Neural cell (in vitro differentiated cells): Measurements from ENCODE around the gene RPL18.
A peak's percentile ranks its signal among the peaks of the same experiment; 100 is the strongest.

Experiments used
- EZH2 ChIP-seq: fragments of 200-600, 300-800 bp; shearing (Covaris generic), sonication (generic); IDR thresholded peaks from 2 replicates; pipeline ENCODE4 v1.6.1; 2014; ENCODE audit warnings: antibody characterized with exemption, low read length, borderline replicate concordance, mild to moderate bottlenecking; ENCODE audit not compliant: insufficient read depth, poor library complexity, severe bottlenecking
- MXI1 ChIP-seq: fragments of 450-650 bp; conservative IDR thresholded peaks from 2 replicates; pipeline ENCODE4 v1.6.1; 2014; ENCODE audit warnings: antibody characterized with exemption, mild to moderate bottlenecking; ENCODE audit not compliant: poor library complexity, severe bottlenecking
- POLR2AphosphoS5 ChIP-seq: IDR thresholded peaks from 2 replicates; pipeline ENCODE4 v1.6.1; 2012
- RAD21 ChIP-seq: fragments of 450-650 bp; conservative IDR thresholded peaks from 2 replicates; pipeline ENCODE4 v1.6.1; 2014; ENCODE audit warnings: antibody characterized with exemption, mild to moderate bottlenecking, moderate library complexity
- REST ChIP-seq: IDR thresholded peaks from 2 replicates; pipeline ENCODE4 v1.6.1; 2012; ENCODE audit warnings: borderline replicate concordance
- SMC3 ChIP-seq: fragments of 450-650 bp; conservative IDR thresholded peaks from 2 replicates; pipeline ENCODE4 v1.6.1; 2014; ENCODE audit warnings: antibody characterized with exemption, mild to moderate bottlenecking, moderate library complexity; ENCODE audit not compliant: poor library complexity
- TAF1 ChIP-seq: IDR thresholded peaks from 2 replicates; pipeline ENCODE4 v1.6.1; 2012; ENCODE audit warnings: low read depth
- TF ChIP-seq, protein P1 (sequence below): fragments of 450-650 bp; IDR thresholded peaks from 2 replicates; pipeline ENCODE4 v1.5.1; 2014; ENCODE audit warnings: antibody characterized with exemption, mild to moderate bottlenecking, moderate library complexity; ENCODE audit not compliant: poor library complexity, severe bottlenecking

DNA sequence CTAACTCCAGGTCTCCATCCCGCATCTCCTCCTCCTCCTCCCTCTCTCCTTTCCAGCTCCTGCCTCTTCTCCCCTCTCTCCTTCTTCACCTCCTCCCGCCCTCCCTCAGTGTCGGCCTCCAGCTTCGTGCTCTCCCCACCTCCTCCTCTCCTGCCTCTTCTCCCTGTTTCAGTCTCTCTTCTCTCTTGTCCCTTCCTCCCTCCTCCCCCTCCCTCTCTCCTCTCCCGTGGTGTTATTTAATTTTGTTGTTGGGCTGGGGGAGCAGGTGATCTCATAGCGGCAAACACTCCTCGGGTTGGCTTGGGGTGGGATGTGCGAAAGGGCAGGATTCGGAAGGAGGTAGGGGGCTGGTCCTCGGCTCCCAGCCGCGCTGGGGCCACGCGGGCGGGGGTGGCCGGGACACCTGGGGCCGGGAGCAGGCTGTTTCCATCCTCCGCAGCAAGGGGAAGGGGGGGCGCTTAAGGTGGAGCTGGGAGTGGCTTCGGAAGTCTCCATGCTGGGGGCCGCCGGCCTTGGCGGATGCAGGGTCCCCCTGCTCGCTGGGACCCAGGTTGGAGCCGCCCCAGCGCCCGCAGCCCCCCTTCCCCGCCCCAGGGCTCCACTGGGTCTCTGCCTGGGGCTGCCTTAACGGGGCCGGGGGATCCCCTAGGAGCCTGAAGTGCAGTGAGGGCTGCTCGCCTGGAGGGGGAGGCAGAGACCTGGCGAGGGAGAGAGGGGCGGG, 27.2 kb upstream of the RPL18 start, which contains the start of gene CA11:
- TF ChIP-seq REST (peak; percentile 68), POLR2AphosphoS5 (peak; percentile 68), TAF1 (peak; percentile 52), SMC3 (peak; percentile 74), MXI1 (peak; percentile 58), RAD21 (peak; percentile 89), EZH2 (no peak)
- TF ChIP-seq, protein P1, sequence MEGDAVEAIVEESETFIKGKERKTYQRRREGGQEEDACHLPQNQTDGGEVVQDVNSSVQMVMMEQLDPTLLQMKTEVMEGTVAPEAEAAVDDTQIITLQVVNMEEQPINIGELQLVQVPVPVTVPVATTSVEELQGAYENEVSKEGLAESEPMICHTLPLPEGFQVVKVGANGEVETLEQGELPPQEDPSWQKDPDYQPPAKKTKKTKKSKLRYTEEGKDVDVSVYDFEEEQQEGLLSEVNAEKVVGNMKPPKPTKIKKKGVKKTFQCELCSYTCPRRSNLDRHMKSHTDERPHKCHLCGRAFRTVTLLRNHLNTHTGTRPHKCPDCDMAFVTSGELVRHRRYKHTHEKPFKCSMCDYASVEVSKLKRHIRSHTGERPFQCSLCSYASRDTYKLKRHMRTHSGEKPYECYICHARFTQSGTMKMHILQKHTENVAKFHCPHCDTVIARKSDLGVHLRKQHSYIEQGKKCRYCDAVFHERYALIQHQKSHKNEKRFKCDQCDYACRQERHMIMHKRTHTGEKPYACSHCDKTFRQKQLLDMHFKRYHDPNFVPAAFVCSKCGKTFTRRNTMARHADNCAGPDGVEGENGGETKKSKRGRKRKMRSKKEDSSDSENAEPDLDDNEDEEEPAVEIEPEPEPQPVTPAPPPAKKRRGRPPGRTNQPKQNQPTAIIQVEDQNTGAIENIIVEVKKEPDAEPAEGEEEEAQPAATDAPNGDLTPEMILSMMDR, result peak; percentile 85
